ENCODE results near the gene MGA. TPM values are rescaled to one million over a fixed set of nuclear protein-coding genes. Genes with fewer than 3 reads are reported as not detected.

MGA gene
- total and polyA plus RNA-seq, 2 donors (not counting 3 experiments of a cell fraction or from before 2014, with no cell fraction given), result 4.1 to 36.5 TPM

- Histone ChIP-seq H3K4me2 (ENCODE audit: insufficient read depth, low read length) (no peak overlapping the region), H3K27ac (ENCODE audit: insufficient read depth, low read depth, low read length) (no peak overlapping the region), H2AFZ (ENCODE audit: low read depth, low read length) (no peak overlapping the region), H3K27me3 (ENCODE audit: control insufficient read depth in 2 of 2, insufficient read depth in 2 of 2, low read length in 2 of 2) (no peaks in the 10 kb centered on the region), H3K9me1 (replicated peaks; ENCODE audit: control insufficient read depth, extremely low read depth, insufficient read depth, low read length) (no peaks in the 10 kb centered on the region), H4K20me1 (replicated peaks; ENCODE audit: control insufficient read depth, extremely low read depth, insufficient read depth, low read length) (no peaks in the 10 kb centered on the region), H3K79me2 (ENCODE audit: control insufficient read depth, insufficient read depth, low read length) (peaks cover 28% of the 10 kb centered on the region), H3K4me1 (ENCODE audit: control insufficient read depth, extremely low read depth, insufficient read depth, low read length) (peaks cover 13% of the 10 kb centered on the region), H3K9me3 (replicated peaks; ENCODE audit: control insufficient read depth, insufficient read depth, low read length) (no peaks in the 10 kb centered on the region), H3K4me3 (replicated peaks in 1 of 3; ENCODE audit: insufficient read depth in 1 of 3, low read depth in 1 of 3, low read length in 3 of 3) (no peak overlapping the region), H3K9ac (replicated peaks; ENCODE audit: extremely low read depth, insufficient read depth, low read length) (no peak overlapping the region), H3K36me3 (ENCODE audit: control insufficient read depth in 2 of 2, extremely low read depth in 1 of 2, insufficient read depth in 2 of 2, low read length in 2 of 2) (no peaks in the 10 kb centered on the region)
- no TSS peak for BruUV-seq (replicated peaks)
- intact Hi-C loops (cut with micrococcal nuclease) (loop anchor here (10.0 kb wide), 1 partner anchor 94 kb away; no protein-coding TSS in a partner anchor), dilution Hi-C loops (cut with MboI; ENCODE audit: extremely low pct_ligation_motif_present, low sequenced_read_pairs) (no loop called here)
- no peak for TF ChIP-seq POLR2A (IDR thresholded peaks at IDR 0.05; ENCODE audit: low read depth, low read length)
- no peak for TF ChIP-seq FOS (IDR thresholded peaks at IDR 0.05; ENCODE audit: borderline replicate concordance, insufficient read depth, low read length)
- TF ChIP-seq GATA2 (IDR thresholded peaks at IDR 0.05; ENCODE audit: insufficient read depth, insufficient read length, low read depth, low read length), result no peak
- TF ChIP-seq MAX (IDR thresholded peaks at IDR 0.05; ENCODE audit: insufficient read depth, insufficient read length), result no peak
- no peak for TF ChIP-seq EZH2 (IDR thresholded peaks at IDR 0.05; ENCODE audit: borderline replicate concordance, low read depth, low read length, severe bottlenecking)
- no peak for TF ChIP-seq MYC (IDR thresholded peaks at IDR 0.05; ENCODE audit: low read depth, low read length)
- no peak for TF ChIP-seq POLR2AphosphoS5 (IDR thresholded peaks at IDR 0.05; ENCODE audit: insufficient read depth, low read depth, low read length)
- DNase-seq (ENCODE audit: low read depth, low spot score) (no peak), FAIRE-seq (no peak)
- ChIA-PET POLR2A (no interaction called here), CTCF (interaction anchor here (0.9 kb wide), 1 partner anchor 10 kb away, joined by 3 read pairs; no protein-coding TSS in a partner anchor)
These were observed 38.6 kb downstream of the MGA start for GRCh38 chr15:41698779-41699178.

GRCh38 chr15:41703120-41703519 is 42.9 kb downstream of the MGA start:
- POLR2A ChIA-PET, result no interaction called here
- intact Hi-C loops (cut with micrococcal nuclease), result no loop called here

More at GRCh38 chr15:41703120-41703519, 42.9 kb downstream of the MGA start:
- DNase-seq (ENCODE audit: low read depth, low spot score) (no peak), FAIRE-seq (no peak)
- H3K79me2 ChIP-seq (ENCODE audit: control insufficient read depth, insufficient read depth, low read length), result peaks cover 4% of the 10 kb centered on the region
- H3K9me3 ChIP-seq (replicated peaks; ENCODE audit: control insufficient read depth, insufficient read depth, low read length), result no peaks in the 10 kb centered on the region
- TF ChIP-seq JUN (IDR thresholded peaks at IDR 0.05; ENCODE audit: borderline replicate concordance, insufficient read depth, insufficient read length, low read depth) (no peak), POLR2AphosphoS5 (IDR thresholded peaks at IDR 0.05; ENCODE audit: insufficient read depth, low read depth, low read length) (no peak), EZH2 (IDR thresholded peaks at IDR 0.05; ENCODE audit: borderline replicate concordance, low read depth, low read length, severe bottlenecking) (no peak), MAX (IDR thresholded peaks at IDR 0.05; ENCODE audit: insufficient read depth, insufficient read length) (no peak), MYC (IDR thresholded peaks at IDR 0.05; ENCODE audit: low read depth, low read length) (no peak), FOS (IDR thresholded peaks at IDR 0.05; ENCODE audit: borderline replicate concordance, insufficient read depth, low read length) (no peak), POLR2A (IDR thresholded peaks at IDR 0.05; ENCODE audit: low read depth, low read length) (no peak), CTCF (IDR thresholded peaks at IDR 0.05; ENCODE audit: extremely low read depth in 1 of 2, insufficient read depth in 1 of 2, low read depth in 1 of 2, low read length in 2 of 2) (no peak), GATA2 (IDR thresholded peaks at IDR 0.05; ENCODE audit: insufficient read depth, insufficient read length, low read depth, low read length) (no peak)
- H3K27me3 ChIP-seq (ENCODE audit: control insufficient read depth in 2 of 2, insufficient read depth in 2 of 2, low read length in 2 of 2), result no peaks in the 10 kb centered on the region
- no TSS peak for BruUV-seq (replicated peaks)
- H2AFZ ChIP-seq (ENCODE audit: low read depth, low read length), result no peak overlapping the region
- H3K36me3 ChIP-seq (ENCODE audit: control insufficient read depth in 2 of 2, extremely low read depth in 1 of 2, insufficient read depth in 2 of 2, low read length in 2 of 2), result no peaks in the 10 kb centered on the region
- H3K4me2 ChIP-seq (ENCODE audit: insufficient read depth, low read length), result no peak overlapping the region
- H4K20me1 ChIP-seq (replicated peaks; ENCODE audit: control insufficient read depth, extremely low read depth, insufficient read depth, low read length), result no peaks in the 10 kb centered on the region
- no peak overlapping the region for H3K9ac ChIP-seq (replicated peaks; ENCODE audit: extremely low read depth, insufficient read depth, low read length)
- no peak overlapping the region for H3K4me3 ChIP-seq (replicated peaks in 1 of 3; ENCODE audit: insufficient read depth in 1 of 3, low read depth in 1 of 3, low read length in 3 of 3)
- dilution Hi-C loops (cut with MboI; ENCODE audit: extremely low pct_ligation_motif_present, low sequenced_read_pairs), result no loop called here
- CTCF ChIA-PET, result interaction anchor here (1.1 kb wide), 1 partner anchor 100 kb away, joined by 4 read pairs; no protein-coding TSS in a partner anchor
- no peaks in the 10 kb centered on the region for H3K9me1 ChIP-seq (replicated peaks; ENCODE audit: control insufficient read depth, extremely low read depth, insufficient read depth, low read length)
- no peaks in the 10 kb centered on the region for H3K4me1 ChIP-seq (ENCODE audit: control insufficient read depth, extremely low read depth, insufficient read depth, low read length)
- no peak overlapping the region for H3K27ac ChIP-seq (ENCODE audit: insufficient read depth, low read depth, low read length)

All from endothelial cell of umbilical vein (primary cell).